Measurements from ENCODE around the gene MAPKBP1.

The MAPKBP1 gene

GRCh38 chr15:41783296-41783695, 9.0 kb downstream of the MAPKBP1 start:
- in situ Hi-C loops (cut with MboI; ENCODE audit: low sequenced_read_pairs) = no loop called here

- in situ Hi-C loops (cut with MboI; ENCODE audit: low sequenced_read_pairs) = no loop called here
These were observed 14.0 kb downstream of the MAPKBP1 start for GRCh38 chr15:41788262-41788661.

- in situ Hi-C loops (cut with MboI; ENCODE audit: low sequenced_read_pairs) = no loop called here
These were observed 15.0 kb downstream of the MAPKBP1 start for GRCh38 chr15:41789236-41789635.

- in situ Hi-C loops (cut with MboI; ENCODE audit: low sequenced_read_pairs) = no loop called here
These were observed 15.4 kb downstream of the MAPKBP1 start for GRCh38 chr15:41789662-41790061.

- in situ Hi-C loops (cut with MboI; ENCODE audit: low sequenced_read_pairs) = no loop called here
These were observed 15.9 kb downstream of the MAPKBP1 start for GRCh38 chr15:41790169-41790568.

- in situ Hi-C loops (cut with MboI; ENCODE audit: low sequenced_read_pairs) = no loop called here
These were observed 16.7 kb downstream of the MAPKBP1 start for GRCh38 chr15:41790756-41791546.

- in situ Hi-C loops (cut with MboI; ENCODE audit: low sequenced_read_pairs) = no loop called here
These were observed 17.3 kb downstream of the MAPKBP1 start for GRCh38 chr15:41791547-41791937.

- in situ Hi-C loops (cut with MboI; ENCODE audit: low sequenced_read_pairs) = no loop called here
These were observed 17.8 kb downstream of the MAPKBP1 start for GRCh38 chr15:41792000-41792637.

GRCh38 chr15:41794081-41794480, 19.8 kb downstream of the MAPKBP1 start:
- in situ Hi-C loops (cut with MboI; ENCODE audit: low sequenced_read_pairs) = no loop called here

GRCh38 chr15:41795996-41796856, 21.9 kb downstream of the MAPKBP1 start:
- in situ Hi-C loops (cut with MboI; ENCODE audit: low sequenced_read_pairs) = no loop called here

- in situ Hi-C loops (cut with MboI; ENCODE audit: low sequenced_read_pairs) = no loop called here
These were observed 23.1 kb downstream of the MAPKBP1 start for GRCh38 chr15:41797201-41797944.

- in situ Hi-C loops (cut with MboI; ENCODE audit: low sequenced_read_pairs) = no loop called here
These were observed 24.6 kb downstream of the MAPKBP1 start for GRCh38 chr15:41798607-41799487.

GRCh38 chr15:41799488-41799805, 25.2 kb downstream of the MAPKBP1 start:
- in situ Hi-C loops (cut with MboI; ENCODE audit: low sequenced_read_pairs) = no loop called here

GRCh38 chr15:41801185-41801584, 26.9 kb downstream of the MAPKBP1 start:
- in situ Hi-C loops (cut with MboI; ENCODE audit: low sequenced_read_pairs) = no loop called here

GRCh38 chr15:41801850-41802455, 27.7 kb downstream of the MAPKBP1 start:
- in situ Hi-C loops (cut with MboI; ENCODE audit: low sequenced_read_pairs) = no loop called here

GRCh38 chr15:41804361-41804760, 30.1 kb downstream of the MAPKBP1 start:
- in situ Hi-C loops (cut with MboI; ENCODE audit: low sequenced_read_pairs) = no loop called here

GRCh38 chr15:41804916-41805666, 30.8 kb downstream of the MAPKBP1 start:
- in situ Hi-C loops (cut with MboI; ENCODE audit: low sequenced_read_pairs) = no loop called here

- in situ Hi-C loops (cut with MboI; ENCODE audit: low sequenced_read_pairs) = no loop called here
These were observed 31.4 kb downstream of the MAPKBP1 start for GRCh38 chr15:41805711-41806110.

All from hTERT RPE-1 (cell line).